Glutamatergic neuron (in vitro differentiated cells): ENCODE measurements around the gene C10orf53. TPM values are rescaled to one million over a fixed set of nuclear protein-coding genes. Genes with fewer than 3 reads are reported as not detected.

Experiments
- DNase-seq: peaks from one replicate; pipeline ENCODE4 v3.0.0; 2022
- H3K27ac Mint-ChIP-seq: one replicate; pipeline ENCODE4 v1.8.0; 2020; ENCODE audit warnings: mild to moderate bottlenecking, mixed read lengths, inconsistent platforms; ENCODE audit not compliant: unreplicated experiment
- H3K27me3 Mint-ChIP-seq: one replicate; pipeline ENCODE4 v1.8.0; 2020; ENCODE audit warnings: mild to moderate bottlenecking, moderate library complexity, mixed read lengths, inconsistent platforms; ENCODE audit not compliant: unreplicated experiment
- H3K36me3 Mint-ChIP-seq: one replicate; pipeline ENCODE4 v1.8.0; 2020; ENCODE audit warnings: mild to moderate bottlenecking, mixed read lengths, inconsistent platforms; ENCODE audit not compliant: unreplicated experiment
- H3K4me1 Mint-ChIP-seq: one replicate; pipeline ENCODE4 v1.8.0; 2020; ENCODE audit warnings: mild to moderate bottlenecking, low read depth, mixed read lengths, inconsistent platforms; ENCODE audit not compliant: unreplicated experiment
- H3K4me3 Mint-ChIP-seq: one replicate; pipeline ENCODE4 v1.8.0; 2020; ENCODE audit warnings: mild to moderate bottlenecking, mixed read lengths, inconsistent platforms; ENCODE audit not compliant: unreplicated experiment
- H3K9me3 Mint-ChIP-seq: one replicate; pipeline ENCODE4 v1.8.0; 2020; ENCODE audit warnings: mild to moderate bottlenecking, moderate library complexity, mixed read lengths, inconsistent platforms; ENCODE audit not compliant: unreplicated experiment
- total RNA-seq: library from RNA; stranded (reverse); fragmentation: NEBNext Ultra II Directional; extraction: Animal tissue kit (Norgen Biotek cat#: 25700); gene quantifications from one replicate; pipeline ENCODE4 v1.2.1, GENCODE V29; 2021; ENCODE audit not compliant: unreplicated experiment
- TF ChIP-seq, protein P1 (sequence below): fragments of 200-600 bp; sonication (generic); IDR thresholded peaks from one replicate; pipeline ENCODE4 v1.5.0; 2021; ENCODE audit not compliant: partially characterized antibody, unreplicated experiment

The C10orf53 gene
- total RNA-seq, 1 donor from 2014 or later: 0.25 TPM

DNA sequence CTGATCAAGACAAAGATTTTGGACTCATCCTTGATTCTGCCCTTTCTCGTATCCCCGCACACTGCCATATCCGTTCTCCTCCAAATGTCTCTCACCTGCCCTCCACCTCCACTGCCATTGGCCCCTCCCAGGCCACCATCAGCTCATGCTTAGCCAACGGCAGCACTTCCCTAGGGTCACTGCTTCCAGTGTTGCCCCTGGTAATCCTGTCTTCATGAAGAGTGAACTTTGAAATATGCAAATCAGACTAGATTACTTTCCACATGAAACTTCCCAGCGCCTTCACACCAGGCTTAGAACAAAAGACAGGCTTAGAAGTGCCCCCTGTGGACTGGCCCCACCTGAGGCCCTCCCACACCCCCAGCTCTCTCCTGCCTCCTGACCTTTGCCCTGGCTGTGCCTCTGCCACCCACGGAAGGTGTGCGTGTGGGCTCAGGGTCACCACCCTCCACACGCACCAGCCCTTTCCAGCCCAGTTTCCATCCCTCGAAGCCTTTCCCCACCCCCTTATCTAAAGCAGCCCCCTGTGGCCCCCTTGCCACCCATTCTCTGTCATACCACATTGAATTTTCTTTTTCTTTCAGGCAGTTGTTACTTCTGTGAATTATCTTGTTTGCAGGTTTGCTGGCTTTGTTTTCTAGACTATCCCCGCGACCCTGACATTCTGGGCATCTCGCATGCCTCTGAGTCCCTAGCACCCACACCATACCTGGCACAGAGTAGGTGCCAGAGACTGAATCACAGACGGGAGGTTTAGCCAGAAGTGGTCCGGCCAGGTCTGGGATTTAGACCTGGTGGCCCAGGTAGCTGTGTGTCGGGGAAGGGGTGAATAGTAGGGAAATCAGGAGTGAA, 26.8 kb upstream of the C10orf53 start:
- H3K36me3 Mint-ChIP-seq: peaks cover 6% of the 10 kb centered on the region
- no peaks in the 10 kb centered on the region for H3K9me3 Mint-ChIP-seq
- H3K27me3 Mint-ChIP-seq: peaks cover 5% of the 10 kb centered on the region
- H3K4me1 Mint-ChIP-seq: peaks cover 8% of the 10 kb centered on the region
- no peak for DNase-seq
- TF ChIP-seq, protein P1, sequence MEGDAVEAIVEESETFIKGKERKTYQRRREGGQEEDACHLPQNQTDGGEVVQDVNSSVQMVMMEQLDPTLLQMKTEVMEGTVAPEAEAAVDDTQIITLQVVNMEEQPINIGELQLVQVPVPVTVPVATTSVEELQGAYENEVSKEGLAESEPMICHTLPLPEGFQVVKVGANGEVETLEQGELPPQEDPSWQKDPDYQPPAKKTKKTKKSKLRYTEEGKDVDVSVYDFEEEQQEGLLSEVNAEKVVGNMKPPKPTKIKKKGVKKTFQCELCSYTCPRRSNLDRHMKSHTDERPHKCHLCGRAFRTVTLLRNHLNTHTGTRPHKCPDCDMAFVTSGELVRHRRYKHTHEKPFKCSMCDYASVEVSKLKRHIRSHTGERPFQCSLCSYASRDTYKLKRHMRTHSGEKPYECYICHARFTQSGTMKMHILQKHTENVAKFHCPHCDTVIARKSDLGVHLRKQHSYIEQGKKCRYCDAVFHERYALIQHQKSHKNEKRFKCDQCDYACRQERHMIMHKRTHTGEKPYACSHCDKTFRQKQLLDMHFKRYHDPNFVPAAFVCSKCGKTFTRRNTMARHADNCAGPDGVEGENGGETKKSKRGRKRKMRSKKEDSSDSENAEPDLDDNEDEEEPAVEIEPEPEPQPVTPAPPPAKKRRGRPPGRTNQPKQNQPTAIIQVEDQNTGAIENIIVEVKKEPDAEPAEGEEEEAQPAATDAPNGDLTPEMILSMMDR: no peak
- no peak overlapping the region for H3K4me3 Mint-ChIP-seq
- H3K27ac Mint-ChIP-seq: no peak overlapping the region

DNA sequence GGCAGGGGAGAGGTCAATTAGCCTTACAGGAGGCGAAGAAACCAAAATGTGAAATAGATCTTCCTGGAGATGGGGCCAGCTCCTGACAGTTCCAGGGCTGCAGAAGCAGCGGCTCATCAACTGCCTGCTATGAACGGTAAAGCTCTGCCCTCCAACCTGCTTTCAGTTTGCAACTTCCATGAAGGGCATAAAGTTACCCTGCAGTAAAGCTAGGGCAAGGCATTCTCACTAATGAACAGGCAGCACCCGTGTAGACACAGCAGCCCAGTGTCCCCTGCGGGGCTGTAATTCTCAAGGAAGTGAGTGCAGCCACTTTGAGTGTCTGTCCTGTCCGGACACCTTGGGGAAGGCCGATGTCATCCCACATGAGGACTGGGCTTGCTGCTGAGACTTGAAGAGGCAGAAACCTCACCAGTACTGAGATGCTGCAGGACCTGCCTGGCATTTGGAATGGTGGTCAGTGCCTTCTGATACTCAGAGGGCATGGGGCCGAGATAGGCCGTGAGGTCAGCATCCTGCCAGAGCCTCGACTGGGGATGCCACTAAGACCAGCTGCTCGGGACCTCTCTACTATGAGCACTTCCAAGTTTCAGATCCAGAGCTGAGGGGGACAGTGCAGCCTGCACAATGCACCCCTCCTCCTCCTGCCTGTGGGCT, 26.1 kb upstream of the C10orf53 start:
- Mint-ChIP-seq H3K27ac (no peak overlapping the region), H3K4me1 (peaks cover 4% of the 10 kb centered on the region), H3K27me3 (peaks cover 4% of the 10 kb centered on the region), H3K9me3 (no peaks in the 10 kb centered on the region), H3K4me3 (no peak overlapping the region), H3K36me3 (peaks cover 6% of the 10 kb centered on the region)
- no peak for DNase-seq
- TF ChIP-seq, protein P1: no peak

DNA sequence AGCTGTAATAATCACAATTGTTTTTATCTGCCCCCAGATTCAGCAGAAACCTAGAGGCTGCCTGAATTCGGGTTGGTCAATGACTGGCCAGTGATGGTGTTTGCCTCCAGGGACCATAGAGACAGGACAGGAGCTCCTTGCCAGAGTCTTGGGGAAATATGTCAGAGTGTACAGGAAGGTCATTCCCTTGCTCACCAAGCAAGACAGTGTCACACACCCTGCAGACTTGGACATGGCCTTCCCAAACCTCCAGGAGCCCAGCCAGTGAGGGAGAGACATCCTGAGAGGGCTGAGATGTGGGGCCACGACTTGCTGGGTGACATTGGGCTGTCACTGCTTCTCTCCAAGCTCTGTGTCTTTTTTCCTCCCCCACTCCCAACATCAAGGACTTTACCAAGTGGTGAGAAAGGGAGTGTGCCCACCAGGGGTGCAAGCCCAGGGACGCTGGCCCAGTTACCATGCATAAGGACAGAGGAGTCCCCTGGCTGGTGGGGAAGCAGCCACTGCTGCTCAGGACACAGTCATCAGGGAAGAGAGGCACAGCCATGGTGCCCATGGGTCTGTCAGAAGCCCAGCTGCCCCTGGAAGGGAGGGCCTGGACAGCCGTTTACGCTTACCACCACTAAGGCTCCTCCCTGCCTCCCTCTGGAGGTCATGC, 25.3 kb upstream of the C10orf53 start:
- peaks cover 13% of the 10 kb centered on the region for H3K36me3 Mint-ChIP-seq
- H3K27me3 Mint-ChIP-seq: peaks cover 4% of the 10 kb centered on the region
- no peaks in the 10 kb centered on the region for H3K9me3 Mint-ChIP-seq
- no peak overlapping the region for H3K4me3 Mint-ChIP-seq
- H3K4me1 Mint-ChIP-seq: peaks cover 2% of the 10 kb centered on the region
- TF ChIP-seq, protein P1: no peak
- no peak for DNase-seq
- H3K27ac Mint-ChIP-seq: no peak overlapping the region

DNA sequence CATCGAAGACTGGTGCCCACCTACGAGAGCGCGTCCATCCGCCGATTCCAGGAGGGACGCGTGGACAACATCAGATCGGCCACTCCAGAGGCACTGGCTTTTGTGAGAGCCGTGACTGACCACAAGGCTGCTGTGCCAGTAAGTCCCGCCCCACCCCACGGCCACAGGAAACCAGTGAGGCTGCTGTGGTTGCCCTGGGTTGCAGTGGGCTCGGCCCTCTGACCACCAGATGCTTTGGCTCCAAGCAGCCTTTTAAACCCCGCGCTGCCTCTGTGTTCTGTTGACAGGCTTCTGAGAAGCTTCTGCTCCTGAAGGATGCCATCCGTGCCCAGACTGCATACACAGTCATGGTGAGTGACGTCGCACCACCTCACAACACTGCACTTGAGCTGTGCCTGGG, 24.4 kb upstream of the C10orf53 start:
- peaks cover 16% of the 10 kb centered on the region for H3K36me3 Mint-ChIP-seq
- H3K27ac Mint-ChIP-seq: no peak overlapping the region

More for the DNA sequence above, 24.4 kb upstream of the C10orf53 start:
- no peak for DNase-seq
- no peak overlapping the region for H3K4me3 Mint-ChIP-seq
- H3K4me1 Mint-ChIP-seq: no peaks in the 10 kb centered on the region
- TF ChIP-seq, protein P1: no peak
- H3K27me3 Mint-ChIP-seq: peaks cover 3% of the 10 kb centered on the region
- H3K9me3 Mint-ChIP-seq: no peaks in the 10 kb centered on the region
